ENCODE results near the gene GIMAP8. TPM values are rescaled to one million over a fixed set of nuclear protein-coding genes. Genes with fewer than 3 reads are reported as not detected.

GIMAP8 gene
- total RNA-seq, 1 experiment from 2014 or later: not detected

GRCh38 chr7:150464962-150465361, 14.5 kb downstream of the GIMAP8 start:
- Histone ChIP-seq H3T11ph (ENCODE audit: low read length) (no peak overlapping the region), H3K23me2 (ENCODE audit: insufficient read length, low read depth, low read length, poor library complexity, severe bottlenecking) (no peaks in the 10 kb centered on the region), H3K4ac (ENCODE audit: low read depth, low read length) (no peak overlapping the region), H2BK15ac (ENCODE audit: low read depth, low read length) (no peak overlapping the region), H3K14ac (ENCODE audit: insufficient read depth, low read length) (no peak overlapping the region), H2AK5ac (ENCODE audit: insufficient read length, low read length) (no peak overlapping the region), H3K79me1 (ENCODE audit: insufficient read depth, low read depth, low read length, poor library complexity, severe bottlenecking) (no peaks in the 10 kb centered on the region), H3K79me2 (ENCODE audit: insufficient read depth, low read length) (no peaks in the 10 kb centered on the region), H3K9ac (ENCODE audit: extremely low read depth, insufficient read length, low read length) (no peak overlapping the region), H3K18ac (ENCODE audit: insufficient read length, low read depth, low read length) (no peak overlapping the region), H3K9me3 (ENCODE audit: control insufficient read depth, low read depth, low read length) (no peaks in the 10 kb centered on the region), H4K20me1 (ENCODE audit: control insufficient read depth, insufficient read depth, insufficient read length) (no peaks in the 10 kb centered on the region), H3K4me1 (ENCODE audit: insufficient read depth, low read length) (no peaks in the 10 kb centered on the region), H2BK5ac (ENCODE audit: insufficient read length, low read length) (no peak overlapping the region), H3K4me2 (ENCODE audit: insufficient read depth, insufficient read length, low read length) (no peak overlapping the region), H3K27ac (ENCODE audit: insufficient read length, low read depth, low read length) (no peak overlapping the region), H4K5ac (ENCODE audit: insufficient read length, low read depth, low read length) (no peak overlapping the region), H2BK120ac (ENCODE audit: low read depth, low read length, poor library complexity, severe bottlenecking) (no peak overlapping the region), H2BK12ac (ENCODE audit: insufficient read length, low read depth, low read length) (no peak overlapping the region), H3K23ac (ENCODE audit: insufficient read length, low read depth, low read length) (no peak overlapping the region), H3K56ac (ENCODE audit: insufficient read length, low read depth, low read length) (no peak overlapping the region), H4K8ac (replicated peaks; ENCODE audit: insufficient read length, low read depth, low read length) (no peak overlapping the region), H2BK20ac (ENCODE audit: low read depth, low read length, poor library complexity, severe bottlenecking) (no peak overlapping the region), H4K91ac (ENCODE audit: insufficient read length, low read depth, low read length) (no peak overlapping the region), H2AFZ (ENCODE audit: low read length) (no peak overlapping the region), H3K27me3 (ENCODE audit: insufficient read depth, low read length) (no peaks in the 10 kb centered on the region)
- Mint-ChIP-seq H3K36me3 (ENCODE audit: insufficient read depth in 1 of 3, low read depth in 3 of 3) (no peaks in the 10 kb centered on the region), H3K4me1 (no peaks in the 10 kb centered on the region; a peak in 1 of 4 replicates), H3K27me3 (ENCODE audit: low read depth) (peaks cover 72% of the 10 kb centered on the region), H3K27ac (no peak overlapping the region), H3K4me3 (no peak overlapping the region), H3K9me3 (peaks cover 13 to 14% of the 10 kb centered on the region in 2 experiments; a peak in 3 of 5 replicates)
- no CpG with 5 or more reads among the region's 1 CpG for WGBS (ENCODE audit: extremely low coverage, insufficient read length, low lambda C conversion rate)
- no peak for DNase-seq
- TF ChIP-seq CTCF (conservative IDR thresholded peaks at IDR 0.05): no peak

Measured in H9 (cell line).